Neutrophil (primary cell): ENCODE data around the gene ANKRD66.

Source experiments
- H3K27ac ChIP-seq: fragments of 200-600 bp; sonication (generic); 2 replicates; pipeline ENCODE4 v1.5.1; 2016; ENCODE audit warnings: mild to moderate bottlenecking, moderate library complexity
- H3K27me3 ChIP-seq: fragments of 200-600 bp; sonication (generic); 2 replicates; pipeline ENCODE4 v1.6.0; 2016; ENCODE audit warnings: mild to moderate bottlenecking
- H3K36me3 ChIP-seq: fragments of 200-600 bp; sonication (generic); 2 replicates; pipeline ENCODE4 v1.5.1; 2017
- H3K4me1 ChIP-seq, 2 experiments: fragments of 200-600 bp in 1 of 2; sonication (generic) in 1 of 2; 1 replicate in 1 of 2; 2 replicates in 1 of 2; pipeline versions ENCODE4 v1.5.1 to v1.6.1; 2013 to 2016; ENCODE audit warnings: low read depth in 1 of 2, low read length in 1 of 2, mild to moderate bottlenecking in 1 of 2, moderate library complexity in 1 of 2; ENCODE audit not compliant: control insufficient read depth in 1 of 2, insufficient read depth in 1 of 2
- H3K4me3 ChIP-seq, 2 experiments: fragments of 200-600 bp in 1 of 2; sonication (generic) in 1 of 2; 1 replicate in 1 of 2; 2 replicates in 1 of 2; pipeline ENCODE4 v1.5.1; 2013 to 2016; ENCODE audit warnings: low read depth in 1 of 2, low read length in 1 of 2, mild to moderate bottlenecking in 1 of 2, moderate library complexity in 1 of 2
- H3K9me3 ChIP-seq: fragments of 200-600 bp; sonication (generic); 2 replicates; pipeline ENCODE4 v1.5.1; 2016
- TF ChIP-seq, protein P1 (sequence below): fragments of 200-600 bp; sonication (generic); IDR thresholded peaks from 2 replicates; pipeline ENCODE4 v1.5.1; 2016; ENCODE audit warnings: antibody characterized with exemption

Gene ANKRD66

DNA sequence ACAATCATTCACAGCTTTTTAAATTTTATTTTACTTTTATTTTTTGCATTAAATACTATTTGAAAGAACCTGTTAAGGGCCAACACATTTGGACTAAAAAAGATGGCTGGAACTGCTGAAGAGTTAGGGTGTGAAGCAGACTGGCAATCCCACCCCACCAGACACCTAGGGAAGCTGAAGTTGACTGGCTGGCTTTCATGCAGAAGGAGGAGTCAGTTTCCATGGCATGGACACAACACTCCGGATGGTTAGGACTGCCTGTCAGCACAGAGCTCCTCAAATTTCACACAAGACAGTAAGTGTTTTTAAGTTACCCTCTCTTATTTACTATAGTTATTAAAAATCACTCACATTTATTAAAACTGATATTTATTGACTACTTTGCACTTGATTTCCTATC lies at the start of gene ANKRD66:
TSS of gene ANKRD66 (plus strand) at position 238 of the 400 bp plus-strand sequence. CDS start 5,016 bp downstream, outside the sequence.
- TF ChIP-seq, protein P1, sequence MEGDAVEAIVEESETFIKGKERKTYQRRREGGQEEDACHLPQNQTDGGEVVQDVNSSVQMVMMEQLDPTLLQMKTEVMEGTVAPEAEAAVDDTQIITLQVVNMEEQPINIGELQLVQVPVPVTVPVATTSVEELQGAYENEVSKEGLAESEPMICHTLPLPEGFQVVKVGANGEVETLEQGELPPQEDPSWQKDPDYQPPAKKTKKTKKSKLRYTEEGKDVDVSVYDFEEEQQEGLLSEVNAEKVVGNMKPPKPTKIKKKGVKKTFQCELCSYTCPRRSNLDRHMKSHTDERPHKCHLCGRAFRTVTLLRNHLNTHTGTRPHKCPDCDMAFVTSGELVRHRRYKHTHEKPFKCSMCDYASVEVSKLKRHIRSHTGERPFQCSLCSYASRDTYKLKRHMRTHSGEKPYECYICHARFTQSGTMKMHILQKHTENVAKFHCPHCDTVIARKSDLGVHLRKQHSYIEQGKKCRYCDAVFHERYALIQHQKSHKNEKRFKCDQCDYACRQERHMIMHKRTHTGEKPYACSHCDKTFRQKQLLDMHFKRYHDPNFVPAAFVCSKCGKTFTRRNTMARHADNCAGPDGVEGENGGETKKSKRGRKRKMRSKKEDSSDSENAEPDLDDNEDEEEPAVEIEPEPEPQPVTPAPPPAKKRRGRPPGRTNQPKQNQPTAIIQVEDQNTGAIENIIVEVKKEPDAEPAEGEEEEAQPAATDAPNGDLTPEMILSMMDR = no peak
- no peak within 1 kb of the TSS for H3K27ac ChIP-seq
- H3K9me3 ChIP-seq = no peaks in the 10 kb centered on the region
- no peak within 1 kb of the TSS for H3K4me3 ChIP-seq
- H3K27me3 ChIP-seq = no peaks in the 10 kb centered on the region
- no peaks in the 10 kb centered on the region for H3K4me1 ChIP-seq
- no peaks in the 10 kb centered on the region for H3K36me3 ChIP-seq

DNA sequence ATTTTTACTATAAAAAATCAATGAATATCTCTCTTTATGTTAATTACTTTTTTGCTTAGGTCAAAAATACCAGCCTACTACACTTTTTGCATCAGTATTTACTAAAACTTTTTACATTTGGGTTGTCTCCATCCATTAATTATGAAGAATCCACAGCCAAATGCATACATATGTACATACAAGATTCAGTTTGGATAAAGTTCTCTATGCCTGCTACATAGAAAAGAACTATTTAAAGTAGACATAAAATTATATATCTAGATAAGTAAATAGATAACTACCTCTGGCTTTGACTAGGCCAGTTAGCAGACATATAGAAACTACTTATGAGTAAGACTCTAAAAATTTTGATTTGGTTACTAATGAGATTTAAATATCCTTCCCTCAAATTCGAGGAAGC lies 46.8 kb upstream of the ANKRD66 start:
- H3K27ac ChIP-seq = no peak overlapping the region
- H3K36me3 ChIP-seq = no peaks in the 10 kb centered on the region
- no peaks in the 10 kb centered on the region for H3K9me3 ChIP-seq
- no peak overlapping the region for H3K4me3 ChIP-seq
- peaks cover 18% of the 10 kb centered on the region for H3K27me3 ChIP-seq
- TF ChIP-seq, protein P1 = no peak
- no peaks in the 10 kb centered on the region for H3K4me1 ChIP-seq

DNA sequence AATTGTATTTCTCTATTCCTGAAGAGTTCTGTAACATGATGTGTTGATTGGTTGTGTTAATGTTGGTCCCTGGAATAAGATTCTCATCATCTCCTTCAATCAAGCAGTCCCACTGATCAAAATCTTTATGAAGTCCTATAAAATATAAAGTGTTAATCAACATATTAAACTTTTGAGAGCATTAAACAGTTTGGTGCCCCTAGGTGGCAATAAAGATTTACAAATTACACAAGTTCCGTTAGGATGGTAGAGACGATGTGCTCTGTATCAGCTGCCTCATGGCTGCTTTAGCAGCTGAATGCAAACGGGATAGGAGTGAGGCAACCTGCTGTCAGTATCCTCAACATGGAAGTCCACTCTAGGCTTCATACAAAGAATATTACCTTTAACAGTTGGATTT lies 42.2 kb upstream of the ANKRD66 start:
- Histone ChIP-seq H3K4me1 (no peaks in the 10 kb centered on the region), H3K27me3 (peaks cover 19% of the 10 kb centered on the region), H3K27ac (no peak overlapping the region), H3K4me3 (no peak overlapping the region), H3K9me3 (no peaks in the 10 kb centered on the region), H3K36me3 (no peaks in the 10 kb centered on the region)
- TF ChIP-seq, protein P1 = peak; percentile 27

DNA sequence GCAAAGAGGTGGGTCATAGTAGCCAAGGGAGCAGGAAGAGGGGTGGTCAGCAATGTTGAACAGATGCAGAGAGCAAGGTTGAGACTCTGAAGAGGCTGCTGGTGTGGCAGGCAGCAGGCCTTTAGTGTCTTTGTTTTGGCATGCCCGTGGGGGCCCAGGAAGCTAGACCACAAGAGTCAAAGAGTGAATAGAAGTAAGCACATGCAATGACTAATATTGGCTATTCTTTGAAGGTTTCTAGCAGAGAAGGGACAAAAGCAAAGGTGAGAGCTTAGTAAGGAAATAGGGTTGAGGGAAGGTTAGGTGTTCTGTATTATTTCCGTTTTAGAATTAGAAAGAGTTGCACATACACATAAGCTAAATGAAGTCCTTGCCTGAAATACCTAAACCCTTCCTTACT lies 40.3 kb upstream of the ANKRD66 start:
- H3K27me3 ChIP-seq = peaks cover 19% of the 10 kb centered on the region
- H3K4me1 ChIP-seq = no peaks in the 10 kb centered on the region
- H3K36me3 ChIP-seq = no peaks in the 10 kb centered on the region
- H3K9me3 ChIP-seq = no peaks in the 10 kb centered on the region
- TF ChIP-seq, protein P1 = no peak
- no peak overlapping the region for H3K4me3 ChIP-seq
- H3K27ac ChIP-seq = no peak overlapping the region

DNA sequence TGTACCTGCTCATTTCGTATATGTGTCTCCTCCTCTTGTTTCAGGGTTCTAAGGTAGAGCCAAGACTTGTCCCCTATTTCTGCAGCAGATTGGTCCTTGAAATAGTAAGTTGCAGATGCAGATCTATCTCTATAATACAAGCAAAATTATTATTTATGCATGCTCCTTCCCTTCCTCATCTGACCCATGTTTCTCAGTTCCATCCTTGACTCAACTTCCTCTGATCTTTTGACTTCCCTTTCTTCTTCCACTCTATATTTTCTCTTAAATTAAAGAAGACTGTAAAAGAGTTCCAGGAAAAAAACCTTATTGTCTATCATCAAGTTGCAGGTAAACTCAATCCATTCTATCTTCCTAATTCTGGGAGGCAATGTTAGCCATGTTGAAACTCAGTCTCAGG lies 35.2 kb upstream of the ANKRD66 start:
- Histone ChIP-seq H3K36me3 (no peaks in the 10 kb centered on the region), H3K27me3 (no peaks in the 10 kb centered on the region), H3K9me3 (no peaks in the 10 kb centered on the region), H3K4me3 (no peak overlapping the region), H3K27ac (no peak overlapping the region), H3K4me1 (no peaks in the 10 kb centered on the region)
- TF ChIP-seq, protein P1 = no peak

DNA sequence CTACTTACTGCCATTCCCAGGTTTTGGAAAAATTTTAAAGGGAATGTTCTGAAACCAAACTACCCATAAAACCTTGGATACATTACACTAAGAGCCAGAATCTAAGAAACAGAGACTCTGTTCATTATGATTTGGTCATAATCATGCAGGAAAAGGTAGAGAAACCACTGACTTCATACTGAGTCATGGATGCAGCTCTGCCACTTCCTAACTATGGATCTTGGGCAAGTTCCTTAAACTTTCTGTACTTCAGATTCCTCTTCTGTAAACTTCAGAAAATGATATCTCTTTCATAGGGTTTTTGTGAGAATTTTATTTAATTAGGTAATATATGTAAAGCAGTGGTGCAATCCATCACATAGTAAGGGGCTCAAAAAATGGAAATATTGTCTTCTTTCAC lies 31.6 kb upstream of the ANKRD66 start:
- H3K36me3 ChIP-seq = no peaks in the 10 kb centered on the region
- no peaks in the 10 kb centered on the region for H3K27me3 ChIP-seq
- no peaks in the 10 kb centered on the region for H3K4me1 ChIP-seq
- TF ChIP-seq, protein P1 = no peak
- H3K9me3 ChIP-seq = no peaks in the 10 kb centered on the region
- no peak overlapping the region for H3K4me3 ChIP-seq
- H3K27ac ChIP-seq = no peak overlapping the region
